H1 (cell line): ENCODE results near the gene UNC13D.

Experiments used
- BRCA1 ChIP-seq: IDR thresholded peaks from 2 replicates; pipeline ENCODE4 v1.6.1; 2012; ENCODE audit warnings: low read depth, low read length, improper control_type of control experiment
- GABPA ChIP-seq: IDR thresholded peaks from 2 replicates; pipeline ENCODE4 v1.6.1; 2011; ENCODE audit warnings: mild to moderate bottlenecking, low read length, moderate library complexity, borderline replicate concordance; ENCODE audit not compliant: insufficient read depth
- JUN ChIP-seq: IDR thresholded peaks from 2 replicates; pipeline ENCODE4 v1.6.1; 2011; ENCODE audit warnings: low read depth, mild to moderate bottlenecking, improper control_type of control experiment, low read length
- POLR2A ChIP-seq, 2 experiments: IDR thresholded peaks; 1 replicate in 1 of 2; 2 replicates in 1 of 2; pipeline ENCODE4 v1.6.1; 2011; ENCODE audit warnings: low read depth in 2 of 2, low read length in 2 of 2, mild to moderate bottlenecking in 2 of 2; ENCODE audit errors: control extremely low read depth in 1 of 2
- RNF2 ChIP-seq: fragments of 200-900, 300-1000 bp; sonication (generic); IDR thresholded peaks from 2 replicates; pipeline ENCODE4 v1.7.1; 2016; ENCODE audit warnings: borderline replicate concordance, low read depth, mild to moderate bottlenecking, antibody characterized with exemption, low read length; ENCODE audit not compliant: poor library complexity, severe bottlenecking; ENCODE audit errors: missing control alignments
- YY1 ChIP-seq: IDR thresholded peaks from 2 replicates; pipeline ENCODE4 v1.6.1; 2011; ENCODE audit warnings: low read depth, mild to moderate bottlenecking, low read length
- TF ChIP-seq, protein P1 (sequence below), 3 experiments: IDR thresholded peaks; 1 replicate in 2 of 3; 2 replicates in 1 of 3; pipeline versions ENCODE4 v1.5.1 to v1.6.1; 2011; ENCODE audit warnings: low read length in 3 of 3, mild to moderate bottlenecking in 3 of 3, inconsistent platforms in 2 of 3, low read depth in 1 of 3, moderate library complexity in 1 of 3; ENCODE audit not compliant: insufficient read depth in 1 of 3; ENCODE audit errors: control extremely low read depth in 1 of 3
- TF ChIP-seq, protein P2 (sequence below): IDR thresholded peaks from 2 replicates; pipeline ENCODE4 v1.6.1; 2011; ENCODE audit warnings: low read length, improper control_type of control experiment

GRCh38 chr17:75824050-75824552 is 20.1 kb downstream of the UNC13D start:
- TF ChIP-seq GABPA (no peak), YY1 (no peak), RNF2 (no peak), POLR2A (IDR thresholded peaks at IDR 0.05; ENCODE audit: control extremely low read depth in 1 of 2, low read depth in 2 of 2, low read length in 2 of 2) (no peak), BRCA1 (no peak), JUN (no peak)
- TF ChIP-seq, protein P1, sequence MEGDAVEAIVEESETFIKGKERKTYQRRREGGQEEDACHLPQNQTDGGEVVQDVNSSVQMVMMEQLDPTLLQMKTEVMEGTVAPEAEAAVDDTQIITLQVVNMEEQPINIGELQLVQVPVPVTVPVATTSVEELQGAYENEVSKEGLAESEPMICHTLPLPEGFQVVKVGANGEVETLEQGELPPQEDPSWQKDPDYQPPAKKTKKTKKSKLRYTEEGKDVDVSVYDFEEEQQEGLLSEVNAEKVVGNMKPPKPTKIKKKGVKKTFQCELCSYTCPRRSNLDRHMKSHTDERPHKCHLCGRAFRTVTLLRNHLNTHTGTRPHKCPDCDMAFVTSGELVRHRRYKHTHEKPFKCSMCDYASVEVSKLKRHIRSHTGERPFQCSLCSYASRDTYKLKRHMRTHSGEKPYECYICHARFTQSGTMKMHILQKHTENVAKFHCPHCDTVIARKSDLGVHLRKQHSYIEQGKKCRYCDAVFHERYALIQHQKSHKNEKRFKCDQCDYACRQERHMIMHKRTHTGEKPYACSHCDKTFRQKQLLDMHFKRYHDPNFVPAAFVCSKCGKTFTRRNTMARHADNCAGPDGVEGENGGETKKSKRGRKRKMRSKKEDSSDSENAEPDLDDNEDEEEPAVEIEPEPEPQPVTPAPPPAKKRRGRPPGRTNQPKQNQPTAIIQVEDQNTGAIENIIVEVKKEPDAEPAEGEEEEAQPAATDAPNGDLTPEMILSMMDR (IDR thresholded peaks at IDR 0.05; ENCODE audit: control extremely low read depth in 1 of 3, insufficient read depth in 1 of 3, low read depth in 1 of 3, low read length in 3 of 3): no peak
- TF ChIP-seq, protein P2, sequence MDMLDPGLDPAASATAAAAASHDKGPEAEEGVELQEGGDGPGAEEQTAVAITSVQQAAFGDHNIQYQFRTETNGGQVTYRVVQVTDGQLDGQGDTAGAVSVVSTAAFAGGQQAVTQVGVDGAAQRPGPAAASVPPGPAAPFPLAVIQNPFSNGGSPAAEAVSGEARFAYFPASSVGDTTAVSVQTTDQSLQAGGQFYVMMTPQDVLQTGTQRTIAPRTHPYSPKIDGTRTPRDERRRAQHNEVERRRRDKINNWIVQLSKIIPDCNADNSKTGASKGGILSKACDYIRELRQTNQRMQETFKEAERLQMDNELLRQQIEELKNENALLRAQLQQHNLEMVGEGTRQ: no peak
